DOHH2 (cell line): ENCODE results near the gene CCDC8.
"Not testable (repeated sequence)": the region's sequence is repeated elsewhere in the genome, so short reads cannot be mapped to it uniquely, and the experiment has no call there.

ENCODE experiments used
- EZH2phosphoT487 ChIP-seq: fragments of 200-600 bp; sonication (generic); IDR thresholded peaks from 2 replicates; pipeline ENCODE4 v1.6.1; 2017; ENCODE audit warnings: borderline replicate concordance, mild to moderate bottlenecking, antibody characterized with exemption, low read length, moderate library complexity, mixed read lengths
- TF ChIP-seq, protein P1 (sequence below): fragments of 200-600 bp; sonication (generic); IDR thresholded peaks from one replicate; pipeline ENCODE4 v1.5.1; 2014; ENCODE audit warnings: antibody characterized with exemption, mild to moderate bottlenecking, low read depth, low read length; ENCODE audit not compliant: poor library complexity, severe bottlenecking

- TF ChIP-seq, protein P1, sequence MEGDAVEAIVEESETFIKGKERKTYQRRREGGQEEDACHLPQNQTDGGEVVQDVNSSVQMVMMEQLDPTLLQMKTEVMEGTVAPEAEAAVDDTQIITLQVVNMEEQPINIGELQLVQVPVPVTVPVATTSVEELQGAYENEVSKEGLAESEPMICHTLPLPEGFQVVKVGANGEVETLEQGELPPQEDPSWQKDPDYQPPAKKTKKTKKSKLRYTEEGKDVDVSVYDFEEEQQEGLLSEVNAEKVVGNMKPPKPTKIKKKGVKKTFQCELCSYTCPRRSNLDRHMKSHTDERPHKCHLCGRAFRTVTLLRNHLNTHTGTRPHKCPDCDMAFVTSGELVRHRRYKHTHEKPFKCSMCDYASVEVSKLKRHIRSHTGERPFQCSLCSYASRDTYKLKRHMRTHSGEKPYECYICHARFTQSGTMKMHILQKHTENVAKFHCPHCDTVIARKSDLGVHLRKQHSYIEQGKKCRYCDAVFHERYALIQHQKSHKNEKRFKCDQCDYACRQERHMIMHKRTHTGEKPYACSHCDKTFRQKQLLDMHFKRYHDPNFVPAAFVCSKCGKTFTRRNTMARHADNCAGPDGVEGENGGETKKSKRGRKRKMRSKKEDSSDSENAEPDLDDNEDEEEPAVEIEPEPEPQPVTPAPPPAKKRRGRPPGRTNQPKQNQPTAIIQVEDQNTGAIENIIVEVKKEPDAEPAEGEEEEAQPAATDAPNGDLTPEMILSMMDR = not testable (repeated sequence)
- not testable (repeated sequence) for TF ChIP-seq EZH2phosphoT487
Observed at GRCh38 chr19:46414899-46415298, 1.5 kb upstream of the CCDC8 start.
